ENCODE data around the gene PCDHA4. TPM values are rescaled to one million over a fixed set of nuclear protein-coding genes. Genes with fewer than 3 reads are reported as not detected.
"Not testable (repeated sequence)": the region's sequence is repeated elsewhere in the genome, so short reads cannot be mapped to it uniquely, and the experiment has no call there.

The PCDHA4 gene
- total RNA-seq, 1 donor from 2014 or later: 19.8 TPM

- Mint-ChIP-seq H3K9me3 (peaks cover 49% of the 10 kb centered on the region), H3K36me3 (peaks cover 21% of the 10 kb centered on the region), H3K4me3 (no peak overlapping the region), H3K4me1 (no peaks in the 10 kb centered on the region), H3K27me3 (ENCODE audit: low read depth) (no peaks in the 10 kb centered on the region), H3K27ac (no peak overlapping the region)
- no peak for DNase-seq (ENCODE audit: low spot score in 2 of 2, unreplicated experiment in 2 of 2)
- TF ChIP-seq CTCF (IDR thresholded peaks at IDR 0.05; ENCODE audit: unreplicated experiment): no peak
These were observed 15.8 kb upstream of the PCDHA4 start for GRCh38 chr5:140791089-140791488.

- peak within 1 kb of the TSS; percentile 49 for H3K4me3 Mint-ChIP-seq
- H3K4me1 Mint-ChIP-seq: no peaks in the 10 kb centered on the region
- H3K27me3 Mint-ChIP-seq (ENCODE audit: low read depth): no peaks in the 10 kb centered on the region
- peaks cover 23% of the 10 kb centered on the region for H3K36me3 Mint-ChIP-seq
- H3K9me3 Mint-ChIP-seq: peaks cover 44% of the 10 kb centered on the region
- no peak for TF ChIP-seq CTCF (IDR thresholded peaks at IDR 0.05; ENCODE audit: unreplicated experiment)
- no peak for DNase-seq (ENCODE audit: low spot score in 2 of 2, unreplicated experiment in 2 of 2)
- no peak within 1 kb of the TSS for H3K27ac Mint-ChIP-seq
These were observed 12.1 kb upstream of the PCDHA4 start, which contains the start of gene PCDHA2 for GRCh38 chr5:140794595-140795258. Gene PCDHA2, plus strand, starts transcription at chr5:140794852.

GRCh38 chr5:140795259-140795641, 11.6 kb upstream of the PCDHA4 start:
- no peaks in the 10 kb centered on the region for H3K27me3 Mint-ChIP-seq (ENCODE audit: low read depth)
- DNase-seq (ENCODE audit: low spot score in 2 of 2, unreplicated experiment in 2 of 2): no peak
- TF ChIP-seq CTCF (IDR thresholded peaks at IDR 0.05; ENCODE audit: unreplicated experiment): no peak
- H3K4me3 Mint-ChIP-seq: peak overlapping the region; percentile 49
- peaks cover 47% of the 10 kb centered on the region for H3K9me3 Mint-ChIP-seq
- peaks cover 26% of the 10 kb centered on the region for H3K36me3 Mint-ChIP-seq
- no peaks in the 10 kb centered on the region for H3K4me1 Mint-ChIP-seq
- no peak overlapping the region for H3K27ac Mint-ChIP-seq

GRCh38 chr5:140796072-140796717, 10.7 kb upstream of the PCDHA4 start:
- not testable (repeated sequence) for H3K27ac Mint-ChIP-seq; H3K4me3 Mint-ChIP-seq; DNase-seq (ENCODE audit: low spot score in 2 of 2, unreplicated experiment in 2 of 2); H3K4me1 Mint-ChIP-seq; H3K27me3 Mint-ChIP-seq (ENCODE audit: low read depth)
- H3K9me3 Mint-ChIP-seq: peaks cover 44% of the 10 kb centered on the region
- peaks cover 32% of the 10 kb centered on the region for H3K36me3 Mint-ChIP-seq

- no peak overlapping the region for H3K27ac Mint-ChIP-seq
These were observed 10.2 kb upstream of the PCDHA4 start for GRCh38 chr5:140796718-140797095.

More at GRCh38 chr5:140796718-140797095, 10.2 kb upstream of the PCDHA4 start:
- TF ChIP-seq CTCF (IDR thresholded peaks at IDR 0.05; ENCODE audit: unreplicated experiment): no peak
- Mint-ChIP-seq H3K27me3 (ENCODE audit: low read depth) (no peaks in the 10 kb centered on the region), H3K4me1 (no peaks in the 10 kb centered on the region), H3K4me3 (no peak overlapping the region), H3K9me3 (peaks cover 39% of the 10 kb centered on the region), H3K36me3 (peaks cover 33% of the 10 kb centered on the region)
- DNase-seq (ENCODE audit: low spot score in 2 of 2, unreplicated experiment in 2 of 2): no peak

All from mesothelial cell of epicardium (in vitro differentiated cells).